ENCODE data around the gene BCO1.

DNA sequence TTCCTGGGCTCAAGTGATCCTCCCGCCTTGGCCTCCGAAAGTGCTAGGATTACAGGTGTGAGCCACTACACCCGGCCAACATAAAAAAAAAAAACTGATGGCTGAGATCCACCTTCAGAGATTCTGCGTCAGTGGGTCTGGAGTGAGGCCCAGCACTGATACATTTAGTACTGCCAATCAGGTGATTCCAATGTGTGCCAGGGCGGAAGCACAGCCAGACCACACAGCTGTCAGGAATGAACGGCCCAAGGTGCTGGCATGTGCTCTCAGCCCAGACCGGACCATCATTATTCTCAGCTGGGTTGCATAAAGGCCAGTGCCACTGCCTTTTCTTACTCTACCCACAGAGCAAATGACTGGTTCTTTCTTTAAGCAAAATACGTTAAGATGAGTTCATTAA is 1.2 kb upstream of the BCO1 start:
- TF ChIP-seq, protein P1, sequence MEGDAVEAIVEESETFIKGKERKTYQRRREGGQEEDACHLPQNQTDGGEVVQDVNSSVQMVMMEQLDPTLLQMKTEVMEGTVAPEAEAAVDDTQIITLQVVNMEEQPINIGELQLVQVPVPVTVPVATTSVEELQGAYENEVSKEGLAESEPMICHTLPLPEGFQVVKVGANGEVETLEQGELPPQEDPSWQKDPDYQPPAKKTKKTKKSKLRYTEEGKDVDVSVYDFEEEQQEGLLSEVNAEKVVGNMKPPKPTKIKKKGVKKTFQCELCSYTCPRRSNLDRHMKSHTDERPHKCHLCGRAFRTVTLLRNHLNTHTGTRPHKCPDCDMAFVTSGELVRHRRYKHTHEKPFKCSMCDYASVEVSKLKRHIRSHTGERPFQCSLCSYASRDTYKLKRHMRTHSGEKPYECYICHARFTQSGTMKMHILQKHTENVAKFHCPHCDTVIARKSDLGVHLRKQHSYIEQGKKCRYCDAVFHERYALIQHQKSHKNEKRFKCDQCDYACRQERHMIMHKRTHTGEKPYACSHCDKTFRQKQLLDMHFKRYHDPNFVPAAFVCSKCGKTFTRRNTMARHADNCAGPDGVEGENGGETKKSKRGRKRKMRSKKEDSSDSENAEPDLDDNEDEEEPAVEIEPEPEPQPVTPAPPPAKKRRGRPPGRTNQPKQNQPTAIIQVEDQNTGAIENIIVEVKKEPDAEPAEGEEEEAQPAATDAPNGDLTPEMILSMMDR (IDR thresholded peaks at IDR 0.05; ENCODE audit: low read length): no peak
- TF ChIP-seq EZH2 (IDR thresholded peaks at IDR 0.05; ENCODE audit: borderline replicate concordance, low read length): no peak
